SIG-M5 treated with dmso at 0.1 percent for 504 hours (cell line): ENCODE results near the gene REPS1.
A peak's percentile ranks its signal among the peaks of the same experiment; 100 is the strongest.
"Not testable (repeated sequence)": the region's sequence is repeated elsewhere in the genome, so short reads cannot be mapped to it uniquely, and the experiment has no call there.

ENCODE experiments used
- DNase-seq: peaks from one replicate; lab custom pipeline; 2025; ENCODE audit not compliant: unreplicated experiment; lab: John Stamatoyannopoulos, UW

Gene REPS1

GRCh38 chr6:138971601-138972000 is 16.5 kb downstream of the REPS1 start:
- DNase-seq = no peak

DNA sequence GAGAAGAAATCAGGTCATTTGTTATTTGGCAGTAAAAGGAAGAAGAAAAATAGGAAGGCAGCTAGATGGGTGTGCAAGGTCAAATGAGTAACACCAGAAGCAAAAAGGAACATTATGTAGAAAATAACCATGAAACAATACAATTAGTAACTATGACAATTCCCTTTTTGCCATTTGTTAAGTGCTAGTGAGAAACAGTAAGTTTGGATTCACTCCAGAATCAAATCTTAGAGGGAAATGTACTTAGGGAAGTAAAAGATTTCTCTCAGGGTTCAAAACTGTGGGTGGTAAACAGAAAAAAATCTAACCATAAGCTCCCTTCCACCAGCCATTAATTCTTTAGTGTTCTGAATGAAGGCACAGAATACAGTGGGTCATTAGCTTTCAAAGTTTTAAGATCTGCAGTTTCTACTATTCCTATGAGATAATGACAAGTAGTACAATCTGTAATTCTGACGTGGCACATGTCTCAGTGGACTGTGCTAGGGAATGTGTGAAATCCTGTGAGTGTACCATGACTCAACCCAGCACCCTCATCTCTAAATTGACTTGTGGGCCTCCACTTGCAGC is 17.1 kb downstream of the REPS1 start:
- DNase-seq = no peak

- no peak for DNase-seq
These were observed 17.9 kb downstream of the REPS1 start for GRCh38 chr6:138970159-138970558.

DNA sequence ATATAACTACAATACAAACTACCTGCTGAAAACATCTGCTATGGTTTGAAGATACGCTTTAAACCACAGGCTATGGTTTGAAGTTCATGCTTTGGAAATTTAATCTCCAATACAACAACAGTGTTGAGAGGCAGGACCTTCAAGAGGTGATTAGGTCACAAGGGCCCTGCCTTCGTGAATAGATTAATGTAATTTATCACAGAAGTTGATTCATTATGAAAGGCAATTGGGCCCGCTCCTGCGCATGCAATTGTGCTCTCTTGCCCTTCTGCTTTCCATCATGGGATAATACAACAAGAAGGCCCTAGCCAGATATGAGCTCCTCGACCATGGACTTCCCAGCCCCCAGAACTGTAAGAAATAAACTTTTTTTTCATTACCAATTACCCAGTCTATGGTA is 21.2 kb downstream of the REPS1 start:
- no peak for DNase-seq

DNA sequence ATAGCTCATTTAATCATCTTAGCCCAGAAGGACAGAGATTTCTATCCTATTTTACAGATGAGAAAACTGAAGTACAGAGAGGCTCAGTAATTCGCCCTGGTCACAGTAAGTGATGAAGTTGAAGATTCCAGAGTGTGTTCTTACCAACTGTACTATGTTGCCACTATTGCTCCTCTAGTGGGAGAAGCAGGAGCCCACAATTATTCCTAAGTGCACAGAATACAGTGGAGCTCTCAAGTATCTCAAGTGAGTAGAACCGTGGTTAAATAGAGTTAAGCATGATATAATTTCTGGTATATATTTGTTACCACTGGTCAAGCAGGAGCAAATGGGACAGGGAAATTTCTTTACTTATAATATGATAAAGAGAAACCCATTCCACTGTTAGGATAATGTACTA is 22.1 kb downstream of the REPS1 start:
- no peak for DNase-seq

GRCh38 chr6:138965291-138965874 is 22.7 kb downstream of the REPS1 start:
- DNase-seq = no peak

DNA sequence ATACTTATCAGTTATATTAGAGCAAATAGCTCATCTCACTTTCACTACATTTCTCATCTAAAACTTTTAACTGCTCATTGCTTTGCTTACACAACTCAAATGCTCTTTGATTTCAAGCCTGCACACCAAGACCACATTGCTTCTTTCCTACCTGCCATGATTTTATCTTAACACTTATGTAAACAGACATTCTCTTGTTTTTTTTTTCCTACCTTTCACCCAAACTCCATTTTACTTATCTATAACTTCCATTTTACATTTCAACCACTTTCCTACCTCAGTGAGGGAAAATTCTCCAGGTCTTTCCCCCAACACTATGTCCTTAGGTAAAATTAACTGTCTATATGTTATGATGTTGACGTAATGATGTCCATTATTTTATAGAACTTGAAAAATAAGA is 24.0 kb downstream of the REPS1 start:
- no peak for DNase-seq

DNA sequence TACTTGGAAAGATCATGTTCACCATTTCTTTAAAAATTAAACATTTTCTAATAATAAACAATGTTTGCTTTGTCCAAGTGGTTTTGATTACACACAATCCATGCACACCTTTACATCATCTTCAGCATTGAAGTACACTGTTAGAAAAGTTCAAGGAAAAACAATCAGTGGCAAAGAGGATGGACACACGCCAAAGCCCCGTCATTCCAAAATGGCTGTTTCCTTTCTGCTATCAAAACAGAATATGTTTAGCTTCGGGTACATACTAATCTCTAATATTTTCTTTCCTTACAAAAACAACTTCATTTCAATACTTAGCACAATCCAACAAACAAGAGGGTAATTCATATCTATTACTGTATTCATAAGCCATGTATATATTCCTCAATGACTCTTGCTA is 24.5 kb downstream of the REPS1 start:
- no peak for DNase-seq

GRCh38 chr6:138963119-138963518 is 24.9 kb downstream of the REPS1 start:
- no peak for DNase-seq

DNA sequence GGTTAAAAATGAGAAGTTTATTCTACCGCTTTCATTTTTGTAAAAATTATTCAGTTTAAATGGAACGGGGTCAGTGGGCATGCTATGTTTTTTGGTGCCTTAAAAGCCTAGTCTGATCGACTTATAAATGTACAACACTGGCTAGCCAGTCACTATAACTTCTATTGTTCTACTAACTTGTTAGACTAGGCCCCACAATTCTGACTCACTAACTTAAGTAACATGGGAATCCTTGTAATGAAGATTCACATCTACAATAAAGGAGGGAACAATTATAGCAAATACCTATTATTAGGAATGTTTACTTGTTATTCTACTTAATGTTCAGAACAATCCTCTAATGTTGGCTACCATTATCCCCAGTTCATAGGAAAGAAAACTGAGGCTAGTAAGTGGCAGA is 28.5 kb downstream of the REPS1 start:
- no peak for DNase-seq

DNA sequence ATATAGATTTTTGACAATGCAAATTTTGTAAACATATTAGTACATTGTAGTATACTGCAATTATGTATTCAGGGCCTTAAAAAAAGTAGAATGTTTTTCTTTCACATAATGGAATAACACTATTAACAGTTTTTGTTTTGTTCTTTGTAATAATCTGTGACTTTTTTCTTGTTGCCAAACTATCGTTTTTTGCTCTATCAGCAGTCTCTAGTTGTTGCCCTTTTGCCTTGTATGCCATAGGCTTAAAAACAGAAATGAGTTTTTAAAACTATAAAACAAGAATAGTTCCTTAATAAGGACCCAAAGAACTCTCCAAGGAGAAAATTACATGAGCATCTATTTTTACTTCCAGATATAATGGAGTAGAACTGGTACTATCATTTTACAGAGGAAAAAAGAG is 29.5 kb downstream of the REPS1 start:
- DNase-seq = no peak

GRCh38 chr6:138957903-138958302 is 30.1 kb downstream of the REPS1 start:
- DNase-seq = no peak

- peak; percentile 52 for DNase-seq
These were observed 30.6 kb downstream of the REPS1 start for GRCh38 chr6:138957484-138957883.

DNA sequence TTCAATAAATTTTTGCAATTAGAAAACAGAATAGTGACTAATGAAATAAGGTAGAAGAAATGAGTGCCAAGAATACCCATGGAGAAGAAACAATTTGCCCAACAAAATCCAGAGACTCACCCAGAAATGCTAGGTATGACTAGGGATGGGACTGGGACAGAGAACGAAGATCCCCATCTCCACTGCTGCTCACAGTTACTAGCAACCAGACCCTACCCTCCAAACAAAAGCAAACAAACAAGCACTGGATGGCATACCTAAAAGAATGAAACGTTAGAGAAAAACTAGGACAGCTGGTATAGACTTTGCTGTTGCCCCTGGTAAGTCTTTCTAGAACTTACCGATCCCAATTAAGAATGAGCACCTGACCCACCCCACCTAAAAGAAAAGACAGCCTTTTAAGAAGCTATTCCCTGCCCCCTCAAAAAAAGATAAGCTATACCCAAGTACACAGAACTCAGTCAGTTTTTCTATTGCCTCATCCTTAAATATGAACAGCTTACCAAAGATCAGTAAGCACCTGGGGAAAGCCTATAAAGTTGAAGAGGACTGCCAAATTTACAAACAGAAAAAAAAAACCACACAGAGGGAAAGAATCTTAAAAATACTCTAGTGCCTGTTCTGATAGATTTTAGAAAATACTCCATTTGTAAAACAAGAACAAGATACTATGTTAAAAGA is 31.7 kb downstream of the REPS1 start:
- no peak for DNase-seq

- DNase-seq = no peak
These were observed 32.8 kb downstream of the REPS1 start for GRCh38 chr6:138955262-138955661.

DNA sequence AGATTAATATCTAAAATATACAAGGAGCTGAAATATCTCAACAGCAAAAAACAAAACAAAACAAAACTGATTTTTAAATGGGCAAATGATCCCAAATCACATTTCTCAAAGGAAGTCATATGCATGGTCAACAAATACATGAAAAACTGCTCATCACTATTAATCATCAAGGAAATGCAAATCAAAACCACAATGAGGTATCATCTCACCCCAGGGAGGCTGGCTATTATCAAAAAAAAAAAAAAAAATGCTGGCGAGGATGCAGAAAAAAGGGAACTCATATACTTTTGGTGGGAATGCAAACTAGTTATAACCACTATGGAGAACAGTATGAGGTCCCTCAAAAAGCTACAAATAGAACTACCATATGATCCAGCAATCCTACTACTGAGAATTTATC is 34.6 kb downstream of the REPS1 start:
- DNase-seq = no peak

DNA sequence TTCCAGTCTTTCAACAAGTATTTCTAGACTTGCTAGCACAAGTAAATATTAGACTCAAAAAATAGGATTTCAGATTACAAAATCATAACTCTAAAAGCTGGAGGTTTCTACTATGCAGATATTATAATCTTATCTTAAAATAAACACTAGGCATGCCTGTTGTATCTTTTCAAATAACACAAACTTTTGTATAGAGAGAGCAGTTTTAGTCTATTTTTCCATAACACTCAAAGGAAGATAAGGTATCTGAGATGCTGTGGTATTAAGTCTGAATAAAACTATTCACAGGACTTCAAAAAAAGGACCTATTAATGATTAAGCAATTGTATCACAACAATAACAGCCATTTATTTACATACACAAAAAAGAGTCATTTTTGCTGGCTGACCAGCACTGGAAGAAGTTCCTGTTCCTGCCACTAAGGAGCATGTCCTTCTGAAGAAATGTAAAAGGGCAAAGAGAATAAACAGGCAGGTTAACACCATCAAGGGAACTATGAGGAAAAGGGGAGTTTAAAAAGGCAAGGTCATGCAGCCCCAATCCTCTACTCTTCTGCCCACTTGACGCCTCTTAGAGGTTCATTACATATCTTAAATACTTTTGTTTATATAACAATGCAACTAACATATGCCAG is 39.4 kb downstream of the REPS1 start:
- DNase-seq = no peak

DNA sequence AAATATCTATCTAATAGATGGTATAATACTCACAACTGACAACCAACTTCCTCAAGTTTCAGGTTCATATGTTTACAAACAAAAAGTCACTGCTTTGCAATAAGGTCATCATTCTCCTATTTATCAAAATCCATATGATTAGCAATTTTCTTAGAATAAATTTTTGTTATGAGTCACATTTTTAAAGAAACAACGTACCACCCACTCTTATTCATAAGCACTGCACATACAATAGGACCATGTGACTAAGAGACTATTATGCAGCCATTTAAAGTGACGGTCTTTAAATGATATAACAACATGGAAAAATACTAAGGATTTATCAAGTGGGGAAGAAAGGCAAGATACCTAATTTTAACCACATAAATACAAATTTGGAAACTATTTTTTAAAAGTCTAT is 40.0 kb downstream of the REPS1 start:
- no peak for DNase-seq

DNA sequence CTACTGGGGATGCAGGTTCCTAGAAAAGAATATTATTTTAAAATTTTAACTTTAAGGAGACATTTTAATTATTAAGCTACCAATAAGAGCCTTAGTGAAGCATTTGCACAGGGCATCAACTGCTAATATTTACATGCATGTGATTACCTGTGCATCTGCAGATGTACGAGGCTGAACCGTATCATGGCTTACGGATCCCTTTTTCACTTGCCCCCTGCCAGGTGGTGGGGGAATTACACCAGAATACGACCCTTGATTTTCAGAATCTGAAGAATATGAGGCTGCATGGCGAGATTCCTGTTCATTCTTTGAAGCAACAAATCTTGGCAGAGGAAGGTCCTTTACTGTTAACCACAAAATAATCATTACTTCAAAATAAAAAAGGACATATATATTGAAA is 42.7 kb downstream of the REPS1 start:
- DNase-seq = no peak

- DNase-seq = no peak
These were observed 43.6 kb downstream of the REPS1 start for GRCh38 chr6:138944412-138944811.

DNA sequence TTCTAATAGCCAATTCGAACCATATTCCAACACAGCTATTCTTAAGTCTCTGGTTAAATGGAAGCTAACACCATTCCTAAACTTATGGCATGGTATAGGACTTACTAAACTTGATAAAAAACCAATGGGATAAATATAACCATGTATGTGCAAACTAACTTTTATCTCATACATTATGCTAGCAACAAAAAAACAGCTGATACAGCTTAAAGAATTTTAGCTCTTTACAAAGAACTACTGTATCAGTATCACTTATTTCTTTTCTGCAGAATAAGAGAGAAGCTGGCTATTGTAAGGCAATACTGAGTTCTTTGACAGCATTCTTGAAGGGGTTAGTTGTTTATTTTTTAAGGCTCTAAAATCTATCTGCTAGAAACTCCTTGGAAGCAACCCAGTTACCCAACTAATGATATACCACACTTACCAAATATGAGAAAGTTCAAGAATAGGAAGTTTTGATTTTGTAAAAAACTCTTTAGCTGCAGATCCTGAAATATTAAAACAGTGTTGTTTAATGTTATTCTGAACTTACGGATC is 44.9 kb downstream of the REPS1 start:
- DNase-seq = no peak

DNA sequence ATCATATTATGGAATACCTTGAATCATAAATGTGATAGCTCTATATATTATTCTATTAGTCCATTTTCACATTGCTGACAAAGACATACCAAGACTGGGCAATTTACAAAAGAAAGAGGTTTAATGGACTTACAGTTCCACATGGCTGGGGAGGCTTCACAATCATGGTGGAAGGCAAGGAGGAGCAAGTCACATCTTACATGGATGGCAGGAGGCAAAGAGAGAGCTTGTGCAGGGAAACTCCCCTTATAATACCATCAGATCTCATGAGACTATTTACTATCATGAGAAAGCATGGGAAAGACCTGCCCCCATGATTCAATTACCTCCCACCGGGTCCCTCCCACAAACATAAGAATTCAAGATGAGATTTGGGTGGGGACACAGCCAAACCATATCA is 51.2 kb downstream of the REPS1 start:
- not testable (repeated sequence) for DNase-seq
